AG04449 (cell line): ENCODE measurements around the gene PLS1.
"Not testable (repeated sequence)": the region's sequence is repeated elsewhere in the genome, so short reads cannot be mapped to it uniquely, and the experiment has no call there.

Experiments
- CTCF ChIA-PET: fragments of 350-600 bp; formaldehyde crosslinking; extraction: SDS; loops from one replicate; lab custom pipeline; 2021; ENCODE audit warnings: antibody characterized with exemption; lab: Yijun Ruan, JAX
- POLR2A ChIA-PET: fragments of 400-600, 350-600 bp; formaldehyde crosslinking; extraction: SDS; loops from one replicate; lab custom pipeline; 2020; ENCODE audit warnings: antibody characterized with exemption, inconsistent platforms; lab: Yijun Ruan, JAX
- DNase-seq: peaks from one replicate; pipeline ENCODE4 v3.0.0-alpha.2; 2010; ENCODE audit warnings: low read depth, low spot score
- H3K4me3 ChIP-seq: 2 replicates; pipeline ENCODE4 v1.5.1; 2011; ENCODE audit warnings: low read depth, mild to moderate bottlenecking, control low read depth, low read length
- TF ChIP-seq, protein P1 (sequence below): IDR thresholded peaks from one replicate; pipeline ENCODE4 v1.5.1; 2011; ENCODE audit warnings: mild to moderate bottlenecking, moderate library complexity, low read length, control low read depth, inconsistent platforms; ENCODE audit not compliant: insufficient read depth; ENCODE audit errors: missing control alignments

Gene PLS1

GRCh38 chr3:142578329-142579223 is 17.6 kb upstream of the PLS1 start, which contains the start of gene ATR:
Gene ATR, minus strand, starts transcription at chr3:142578733. Its CDS starts 29 bp downstream, at chr3:142578704.
- H3K4me3 ChIP-seq = peak within 1 kb of the TSS; percentile 99
- TF ChIP-seq, protein P1, sequence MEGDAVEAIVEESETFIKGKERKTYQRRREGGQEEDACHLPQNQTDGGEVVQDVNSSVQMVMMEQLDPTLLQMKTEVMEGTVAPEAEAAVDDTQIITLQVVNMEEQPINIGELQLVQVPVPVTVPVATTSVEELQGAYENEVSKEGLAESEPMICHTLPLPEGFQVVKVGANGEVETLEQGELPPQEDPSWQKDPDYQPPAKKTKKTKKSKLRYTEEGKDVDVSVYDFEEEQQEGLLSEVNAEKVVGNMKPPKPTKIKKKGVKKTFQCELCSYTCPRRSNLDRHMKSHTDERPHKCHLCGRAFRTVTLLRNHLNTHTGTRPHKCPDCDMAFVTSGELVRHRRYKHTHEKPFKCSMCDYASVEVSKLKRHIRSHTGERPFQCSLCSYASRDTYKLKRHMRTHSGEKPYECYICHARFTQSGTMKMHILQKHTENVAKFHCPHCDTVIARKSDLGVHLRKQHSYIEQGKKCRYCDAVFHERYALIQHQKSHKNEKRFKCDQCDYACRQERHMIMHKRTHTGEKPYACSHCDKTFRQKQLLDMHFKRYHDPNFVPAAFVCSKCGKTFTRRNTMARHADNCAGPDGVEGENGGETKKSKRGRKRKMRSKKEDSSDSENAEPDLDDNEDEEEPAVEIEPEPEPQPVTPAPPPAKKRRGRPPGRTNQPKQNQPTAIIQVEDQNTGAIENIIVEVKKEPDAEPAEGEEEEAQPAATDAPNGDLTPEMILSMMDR = no peak
- ChIA-PET POLR2A (interaction anchor here (1.0 to 1.4 kb wide), 5 partner anchors 11 to 146 kb away, joined by 3 to 4 read pairs (median 4); partner anchors contain the start of gene TRPC1), CTCF (interaction anchor here (1.0 to 2.1 kb wide), 3 partner anchors 9 to 437 kb away, joined by 3 to 7 read pairs (median 6); no protein-coding TSS in a partner anchor)
- DNase-seq = peak; percentile 80

DNA sequence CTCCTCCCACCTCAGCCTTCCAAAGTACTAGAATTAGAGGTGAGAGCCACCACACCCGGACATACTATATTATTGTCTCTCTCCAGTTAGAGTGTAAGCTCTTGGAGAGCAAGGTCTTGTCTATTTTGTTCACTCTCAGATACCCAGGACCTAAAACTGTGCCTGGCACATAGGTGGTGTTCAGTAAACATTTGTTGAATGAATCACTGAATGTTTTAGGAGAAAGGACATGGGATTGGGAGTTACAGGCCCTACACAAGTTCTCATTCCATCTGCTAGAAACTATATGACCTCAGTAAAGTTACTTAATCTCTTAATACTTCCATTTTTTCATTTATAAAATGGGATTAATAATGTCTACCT is 16.2 kb upstream of the PLS1 start:
- CTCF ChIA-PET = interaction anchor here (1.1 to 2.1 kb wide), 2 partner anchors 13 to 415 kb away, joined by 3 to 7 read pairs; no protein-coding TSS in a partner anchor
- DNase-seq = no peak
- TF ChIP-seq, protein P1 = no peak

DNA sequence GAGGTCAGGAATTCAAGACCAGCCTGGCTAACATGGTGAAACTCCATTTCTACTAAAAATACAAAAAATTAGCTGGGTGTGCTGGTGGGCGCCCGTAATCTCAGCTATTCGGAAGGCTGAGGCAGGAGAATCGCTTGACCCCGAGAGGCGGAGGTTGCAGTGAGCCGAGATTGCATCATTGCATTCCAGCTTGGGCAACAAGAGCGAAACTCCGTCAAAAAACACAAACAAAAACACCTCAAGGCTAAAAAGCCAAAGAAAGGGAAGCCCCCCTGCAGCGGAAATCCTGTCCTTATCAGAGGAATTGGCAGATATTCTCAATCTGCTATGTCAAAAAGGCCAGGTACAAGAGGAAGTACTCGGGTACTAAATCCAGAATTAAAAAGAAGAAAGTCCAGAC is 15.1 kb upstream of the PLS1 start:
- H3K4me3 ChIP-seq, DNase-seq, POLR2A ChIA-PET: not testable (repeated sequence)
- CTCF ChIA-PET = interaction anchor here (0.7 kb wide), 1 partner anchor 563 kb away, joined by 3 read pairs; no protein-coding TSS in a partner anchor

More for the DNA sequence above, 16.2 kb upstream of the PLS1 start:
- POLR2A ChIA-PET = no interaction called here
- no peak overlapping the region for H3K4me3 ChIP-seq

DNA sequence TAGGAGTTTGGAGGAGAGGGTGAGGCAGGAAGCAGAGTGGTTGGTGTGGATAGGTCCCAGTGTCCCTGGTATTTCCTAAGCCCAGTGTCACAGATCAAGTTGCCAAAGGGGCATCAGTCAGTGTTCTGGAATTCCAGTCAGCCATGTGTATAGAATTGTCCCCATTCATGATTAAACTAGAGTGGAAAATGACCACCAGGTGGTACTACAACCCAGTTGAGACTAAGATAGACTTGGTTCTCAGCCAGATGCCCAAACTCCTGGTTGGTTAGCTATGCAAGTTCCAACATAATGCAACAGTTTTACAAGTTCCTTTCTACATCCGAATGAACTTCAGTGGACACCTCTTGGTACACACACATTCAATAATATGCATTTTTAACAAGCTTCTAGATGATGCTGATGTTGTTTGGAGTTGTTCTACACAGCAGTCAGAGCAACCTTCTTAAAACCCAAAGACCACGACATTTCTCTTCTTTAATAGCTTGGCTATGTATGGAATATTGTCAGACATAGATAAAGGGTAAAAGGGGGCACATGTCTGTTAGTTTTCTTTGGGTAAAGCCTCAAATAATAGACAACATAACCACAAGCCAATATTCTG is 9.3 kb upstream of the PLS1 start:
- TF ChIP-seq, protein P1 = peak; percentile 50
- CTCF ChIA-PET = interaction anchor here (0.7 to 7.2 kb wide), 23 partner anchors 8 to 462 kb away, joined by 3 to 75 read pairs (median 4); partner anchors contain the start of genes ATR, PLS1 and U2SURP

GRCh38 chr3:142588703-142589102 is 7.5 kb upstream of the PLS1 start:
- TF ChIP-seq, protein P1 = no peak
- ChIA-PET CTCF (interaction anchor here (0.7 to 7.2 kb wide), 5 partner anchors 11 to 407 kb away, joined by 3 to 75 read pairs (median 11); no protein-coding TSS in a partner anchor), POLR2A (interaction anchor here (0.9 to 1.2 kb wide), 2 partner anchors 10 to 412 kb away, joined by 3 read pairs; partner anchors contain the start of gene ATR)
- H3K4me3 ChIP-seq = no peak overlapping the region
- DNase-seq = no peak

More for the DNA sequence above, 9.3 kb upstream of the PLS1 start:
- POLR2A ChIA-PET = interaction anchor here (1.0 kb wide), 1 partner anchor 415 kb away, joined by 3 read pairs; the partner anchor contains the start of gene U2SURP
- H3K4me3 ChIP-seq = no peak overlapping the region
- DNase-seq = no peak

GRCh38 chr3:142592268-142592667 is 3.9 kb upstream of the PLS1 start:
- H3K4me3 ChIP-seq, DNase-seq, POLR2A ChIA-PET: not testable (repeated sequence)
- CTCF ChIA-PET = interaction anchor here (0.7 to 2.2 kb wide), 5 partner anchors 10 to 407 kb away, joined by 3 to 9 read pairs (median 3); partner anchors contain the start of gene ATR
